ENCODE measurements around the gene PPP1R17.

DNA sequence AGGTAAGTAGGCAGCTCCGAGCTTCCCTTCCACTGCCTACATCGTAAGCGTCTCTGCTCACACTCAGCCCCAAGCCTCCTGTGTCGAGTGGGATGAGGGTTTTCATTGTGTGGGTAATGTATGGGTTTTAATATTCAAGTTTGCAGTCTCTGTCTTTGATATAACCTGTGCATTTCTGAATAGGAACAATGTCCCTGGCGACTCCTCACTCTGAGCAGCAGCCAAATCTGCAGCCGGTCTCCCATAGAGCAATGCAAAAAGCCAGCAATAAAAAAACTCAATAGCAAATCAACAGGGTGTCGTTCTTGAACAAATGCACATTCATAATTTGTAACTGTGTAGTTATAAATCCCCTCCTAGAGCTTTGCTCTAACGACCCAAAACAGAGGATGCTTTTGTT lies 33.4 kb downstream of the PPP1R17 start:
- TF ChIP-seq EZH2 (IDR thresholded peaks at IDR 0.05; ENCODE audit: insufficient read depth, poor library complexity, severe bottlenecking): no peak
- no peak for TF ChIP-seq EZH2phosphoT487 (IDR thresholded peaks at IDR 0.05; ENCODE audit: insufficient read depth, low read depth)
